A549 (cell line): ENCODE data around the gene APBB2.

Experiments used
- CBX8 ChIP-seq: fragments of 200-600 bp; sonication (generic); IDR thresholded peaks from 2 replicates; pipeline ENCODE4 v1.6.1; 2016
- CTCF ChIP-seq: fragments of >200 bp; sonication (Bioruptor Twin); formaldehyde crosslinking; IDR thresholded peaks from 3 replicates; pipeline ENCODE4 v1.5.1; 2016
- ELK1 ChIP-seq: fragments of 150-350 bp; IDR thresholded peaks from 2 replicates; pipeline ENCODE4 v1.6.1; 2014; ENCODE audit warnings: low read depth, mild to moderate bottlenecking, low read length
- KDM1A ChIP-seq: fragments of 200-600 bp; sonication (generic); IDR thresholded peaks from 2 replicates; pipeline ENCODE4 v1.6.1; 2016; ENCODE audit warnings: low read depth, mild to moderate bottlenecking
- PHF8 ChIP-seq: fragments of 200-600 bp; sonication (generic); IDR thresholded peaks from 2 replicates; pipeline ENCODE4 v1.6.1; 2016; ENCODE audit warnings: low read depth, mild to moderate bottlenecking, antibody characterized with exemption, moderate library complexity, borderline replicate concordance
- POLR2A ChIP-seq: IDR thresholded peaks from 2 replicates; pipeline ENCODE4 v1.6.1; 2012; ENCODE audit warnings: mild to moderate bottlenecking, low read length
- REST ChIP-seq: fragments of 200-600 bp; sonication (generic); IDR thresholded peaks from 2 replicates; pipeline ENCODE4 v1.6.1; 2016; ENCODE audit warnings: antibody characterized with exemption, mild to moderate bottlenecking, moderate library complexity
- RNF2 ChIP-seq: fragments of 200-600 bp; sonication (generic); IDR thresholded peaks from 2 replicates; pipeline ENCODE4 v1.6.1; 2016; ENCODE audit warnings: low read depth, mild to moderate bottlenecking, antibody characterized with exemption, moderate library complexity, borderline replicate concordance
- SREBF2 ChIP-seq: fragments of 450-650 bp; IDR thresholded peaks from 2 replicates; pipeline ENCODE4 v1.6.1; 2014; ENCODE audit warnings: mild to moderate bottlenecking, moderate library complexity
- ZFP36 ChIP-seq: fragments of 450-650 bp; IDR thresholded peaks from 2 replicates; pipeline ENCODE4 v1.6.1; 2014; ENCODE audit warnings: borderline replicate concordance; ENCODE audit not compliant: partially characterized antibody

- TF ChIP-seq POLR2A: no peak
- no peak for TF ChIP-seq REST
- TF ChIP-seq RNF2: no peak
- no peak for TF ChIP-seq ELK1
- no peak for TF ChIP-seq KDM1A
- no peak for TF ChIP-seq CTCF
- no peak for TF ChIP-seq PHF8
- no peak for TF ChIP-seq ZFP36
- no peak for TF ChIP-seq SREBF2
- no peak for TF ChIP-seq CBX8
These were observed 111.8 kb downstream of the APBB2 start for GRCh38 chr4:41102414-41103092.
